GM18951 (cell line): ENCODE results near the gene NUMA1.

ENCODE experiments used
- POLR2A ChIP-seq: IDR thresholded peaks from 4 replicates; pipeline ENCODE4 v1.6.1; 2011; ENCODE audit warnings: mild to moderate bottlenecking; ENCODE audit not compliant: insufficient read length, insufficient read depth; ENCODE audit errors: extremely low read depth
- in situ Hi-C: fragments of 300-500 bp; cut with MboI; formaldehyde crosslinking; loops from one replicate; pipeline ENCODE4 v1.12.0; 2022; ENCODE audit warnings: low sequenced_read_pairs, mixed read lengths, inconsistent platforms; ENCODE audit not compliant: unreplicated experiment

Gene NUMA1

DNA sequence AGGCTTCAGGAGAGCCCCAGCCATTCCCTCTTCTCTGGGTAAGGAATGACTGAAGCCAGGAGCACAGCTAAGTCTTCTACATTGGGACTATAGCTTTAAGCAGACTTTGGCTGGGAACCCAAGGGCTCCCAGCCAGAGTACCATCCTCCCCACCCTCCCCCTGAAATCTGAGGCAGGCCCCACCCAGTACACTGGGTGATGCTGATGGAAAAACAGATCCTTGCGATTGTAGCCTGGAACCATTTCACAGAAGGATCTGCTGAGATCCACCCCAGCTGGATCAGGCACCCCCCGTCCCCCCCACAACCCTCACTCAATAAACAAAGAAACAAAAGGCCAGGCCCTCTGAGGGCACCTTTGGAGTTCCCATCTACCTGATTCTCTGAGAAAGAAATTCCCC lies 41.9 kb downstream of the NUMA1 start:
- in situ Hi-C loops: no loop called here
- no peak for TF ChIP-seq POLR2A

DNA sequence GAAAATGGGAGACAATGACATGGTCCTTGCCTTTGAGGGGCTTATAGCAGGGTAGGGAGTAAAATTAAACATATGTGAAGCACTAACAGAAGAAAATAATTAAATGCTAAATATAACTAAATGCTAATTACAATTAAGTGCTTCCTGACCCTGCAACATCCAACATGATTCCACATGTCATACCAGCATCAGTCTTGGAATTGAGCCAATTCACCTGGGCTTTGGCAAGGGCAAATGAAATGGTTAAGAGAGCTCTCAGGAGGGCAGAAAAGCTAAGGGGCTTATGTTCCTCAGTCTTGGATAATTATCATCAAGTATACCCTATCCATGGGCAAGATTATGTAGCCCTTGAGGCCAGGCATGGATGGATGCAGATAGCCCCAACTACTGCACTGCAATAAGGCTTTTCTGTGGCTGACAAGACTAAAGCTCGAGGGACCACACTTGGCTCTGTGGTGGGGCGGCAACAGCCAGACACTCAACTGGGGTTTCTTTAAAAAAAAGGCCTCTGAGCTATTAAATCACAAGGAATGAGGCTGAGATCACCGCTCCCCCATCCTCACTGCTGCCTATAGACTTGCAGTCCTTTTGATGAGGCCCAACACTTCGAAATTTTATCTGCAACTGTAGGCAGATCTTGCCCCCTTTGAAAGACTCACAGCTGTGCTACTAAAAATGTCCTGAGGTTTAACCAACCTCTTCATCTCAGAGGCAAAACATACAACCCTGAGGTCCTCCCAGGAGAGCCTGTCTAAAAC lies 42.6 kb downstream of the NUMA1 start:
- in situ Hi-C loops: no loop called here
- TF ChIP-seq POLR2A: no peak

DNA sequence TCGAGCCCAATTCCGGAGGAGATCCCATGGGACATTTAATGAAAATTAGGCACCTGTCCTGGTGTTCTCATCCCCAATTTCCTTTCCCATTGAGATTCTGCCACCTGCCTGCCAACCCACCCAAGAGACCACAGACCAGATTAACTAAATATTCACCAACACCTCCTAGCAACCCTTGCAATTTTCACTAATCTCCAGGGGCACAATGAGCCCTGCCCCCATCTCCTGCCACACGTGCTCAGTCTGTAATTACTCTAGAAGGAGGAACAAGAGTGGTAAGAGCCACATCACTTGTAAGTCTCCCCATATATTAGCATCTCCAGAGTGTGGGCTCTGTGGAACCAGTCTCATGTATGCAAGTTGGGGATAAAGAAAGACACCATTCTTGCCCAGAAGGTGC lies 43.7 kb downstream of the NUMA1 start:
- no peak for TF ChIP-seq POLR2A
- in situ Hi-C loops: no loop called here

DNA sequence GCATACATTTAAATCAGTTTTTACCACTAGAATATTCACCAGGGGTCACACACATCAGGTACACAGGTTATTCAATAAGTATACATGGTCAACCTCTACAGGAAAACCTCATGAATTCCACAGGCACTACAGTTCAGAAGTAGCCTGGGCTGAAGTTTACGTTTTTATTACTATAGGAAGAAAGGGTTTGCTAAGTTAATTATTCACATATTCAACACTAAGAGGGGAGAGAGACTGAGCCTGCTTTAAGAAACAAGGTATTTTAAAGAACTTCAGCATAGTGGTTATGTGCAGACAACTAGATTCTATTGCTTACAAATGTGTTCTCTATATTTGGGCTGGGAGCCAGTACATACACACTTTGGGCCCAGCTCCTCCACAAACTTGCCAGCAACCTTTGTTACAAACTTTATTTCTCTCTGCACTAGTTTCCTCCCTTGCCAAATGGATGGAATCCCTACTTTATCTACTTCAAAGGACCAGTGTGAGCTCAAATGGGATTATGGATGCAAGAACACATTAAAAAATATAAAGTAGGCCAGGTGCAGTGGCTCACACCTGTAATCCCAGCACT lies 49.8 kb downstream of the NUMA1 start:
- no peak for TF ChIP-seq POLR2A
- in situ Hi-C loops: no loop called here

DNA sequence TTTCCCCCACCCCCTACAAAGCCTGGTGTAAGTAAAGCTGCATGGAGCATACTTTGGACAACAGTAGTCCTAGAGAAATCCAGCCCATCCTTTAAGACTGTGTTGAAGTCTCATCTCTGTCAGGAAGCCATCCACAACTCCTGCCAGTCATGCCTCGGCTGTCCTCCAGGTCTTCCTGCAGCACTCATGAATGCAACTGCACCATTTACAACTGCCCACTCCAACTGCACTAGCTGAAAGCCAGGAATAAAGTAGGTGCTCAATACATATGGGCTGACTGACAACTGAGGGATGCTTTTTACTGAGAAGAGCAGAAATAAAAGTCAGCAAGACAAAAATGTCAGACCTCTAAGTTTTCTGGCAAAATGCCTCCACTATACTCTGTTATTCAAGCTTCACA lies 54.3 kb downstream of the NUMA1 start:
- TF ChIP-seq POLR2A: no peak
- in situ Hi-C loops: no loop called here

DNA sequence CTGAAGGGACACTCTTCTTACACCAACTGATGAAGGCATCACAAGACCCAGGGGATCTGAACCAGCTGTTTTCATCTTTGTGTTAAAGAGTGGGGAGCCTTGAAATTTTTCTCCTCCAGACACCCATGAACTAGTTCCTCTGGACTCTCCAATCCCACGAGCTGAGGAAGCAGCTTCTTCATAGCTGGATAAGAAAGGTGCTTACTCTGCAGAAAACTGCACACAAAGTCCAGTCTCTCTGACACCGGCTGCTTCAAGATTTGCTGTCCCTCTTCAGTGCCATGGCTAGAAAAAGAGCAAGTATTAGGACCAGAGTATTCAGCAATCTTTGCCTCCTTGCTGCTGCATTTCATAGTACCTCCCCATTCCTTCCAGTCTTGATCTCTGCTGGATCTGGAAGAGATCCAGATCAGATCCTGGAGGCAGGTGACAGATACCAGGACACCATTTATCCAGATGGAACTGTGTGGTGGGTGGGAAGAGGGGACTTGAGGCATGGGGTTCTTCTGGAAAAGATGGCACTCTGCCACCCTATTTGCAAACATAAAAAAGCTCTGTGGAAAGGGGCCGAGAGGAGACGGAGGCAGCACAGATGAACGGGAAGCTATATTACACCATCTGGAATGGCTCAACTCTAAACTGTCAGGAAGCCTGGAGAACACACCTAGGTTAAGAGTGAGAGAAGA lies 56.1 kb downstream of the NUMA1 start:
- in situ Hi-C loops: no loop called here
- no peak for TF ChIP-seq POLR2A

DNA sequence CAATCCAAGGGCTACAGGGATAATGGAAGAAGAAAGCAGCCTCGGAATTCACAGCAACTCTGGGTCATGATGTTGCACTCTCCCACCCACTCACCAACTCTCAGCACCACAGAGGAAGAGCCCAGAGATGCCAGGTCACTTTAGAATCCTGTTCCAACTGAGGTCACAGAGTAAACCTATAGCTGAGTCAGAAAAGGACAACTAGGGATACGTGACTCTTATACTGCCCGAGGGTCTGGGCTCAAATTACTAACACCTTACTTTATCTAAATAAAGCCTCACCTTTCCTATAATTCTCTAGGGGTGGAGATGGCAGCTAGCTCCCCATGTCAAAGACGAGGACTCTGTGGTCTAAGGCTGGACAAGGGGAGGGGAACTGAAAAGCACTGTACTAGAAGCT lies 57.0 kb downstream of the NUMA1 start:
- in situ Hi-C loops: no loop called here
- no peak for TF ChIP-seq POLR2A

DNA sequence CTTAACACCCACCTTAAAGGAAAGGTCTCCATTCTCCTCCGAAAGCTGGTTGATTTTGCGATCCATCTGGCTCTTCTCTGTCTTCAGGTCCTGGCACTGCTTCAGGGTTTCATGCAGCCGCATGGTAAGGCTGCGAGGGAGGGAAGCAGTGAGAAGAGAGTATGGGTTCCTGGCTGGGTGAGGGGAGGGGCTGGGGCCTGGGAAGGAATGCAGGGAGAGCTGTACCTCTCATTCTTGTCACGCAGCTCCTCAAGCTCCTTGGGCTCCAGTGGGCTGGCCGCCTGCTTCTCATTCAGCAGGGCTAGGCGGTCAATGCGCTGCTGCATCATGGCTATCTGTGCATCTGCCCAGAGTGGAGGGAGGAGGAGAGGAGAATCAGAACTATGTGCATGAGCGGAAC lies 62.2 kb downstream of the NUMA1 start:
- TF ChIP-seq POLR2A: no peak
- in situ Hi-C loops: no loop called here

DNA sequence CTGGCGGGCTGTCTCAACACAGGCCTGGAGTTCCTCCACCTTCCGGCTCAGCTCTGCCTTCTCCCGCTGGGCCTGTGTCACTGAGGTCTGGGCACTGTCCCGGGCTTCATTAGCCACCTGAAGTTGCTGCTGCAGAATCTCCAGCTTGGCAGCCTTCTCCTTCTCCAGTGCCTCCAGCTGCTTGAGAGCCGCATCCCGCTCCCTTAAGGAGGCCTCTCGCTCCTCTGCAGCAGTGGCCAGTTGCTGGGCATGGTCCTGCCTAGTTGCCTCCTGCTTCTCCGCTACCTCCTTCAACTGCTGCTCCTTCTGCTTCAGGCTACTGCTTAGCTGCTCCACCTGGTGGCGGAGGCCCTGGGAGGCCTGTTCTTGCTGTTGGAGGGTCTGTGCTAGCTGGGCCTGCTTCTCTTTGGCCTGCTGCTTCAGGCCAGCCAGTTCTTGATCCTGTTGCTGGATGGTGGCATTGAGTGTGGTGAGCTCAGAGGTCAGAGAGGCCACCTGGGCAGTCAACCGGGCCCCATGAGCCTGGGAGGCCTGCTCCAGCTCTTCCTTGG lies 64.8 kb downstream of the NUMA1 start:
- TF ChIP-seq POLR2A: no peak
- in situ Hi-C loops: no loop called here

DNA sequence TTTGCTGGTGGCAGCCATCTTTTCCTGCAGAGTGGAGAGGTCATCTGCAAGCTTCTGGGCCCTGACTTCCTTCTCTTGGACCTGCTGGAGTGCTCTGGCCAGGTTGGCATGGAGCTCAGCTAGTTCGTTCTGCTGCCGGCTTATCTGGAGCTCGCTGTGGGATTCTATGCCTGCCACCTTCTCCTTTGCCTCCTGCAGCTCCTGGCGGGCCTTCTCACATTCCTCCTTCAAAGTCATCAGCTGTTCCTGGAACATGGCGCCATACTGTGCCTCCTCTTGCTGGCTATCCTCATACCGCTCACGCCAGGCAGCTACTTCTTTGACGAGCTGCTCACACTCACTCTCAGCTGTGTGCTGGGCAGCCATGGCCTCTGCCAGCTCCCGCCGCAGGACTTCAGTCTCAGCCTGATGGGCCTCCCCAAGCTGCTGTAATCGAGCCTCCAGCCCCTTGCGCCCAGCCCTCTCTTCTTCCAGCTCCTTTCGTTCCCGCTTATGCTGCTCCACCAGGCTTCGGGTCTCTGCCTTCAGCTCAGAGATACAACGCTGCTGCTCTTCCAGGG lies 65.5 kb downstream of the NUMA1 start:
- TF ChIP-seq POLR2A: no peak
- in situ Hi-C loops: no loop called here

DNA sequence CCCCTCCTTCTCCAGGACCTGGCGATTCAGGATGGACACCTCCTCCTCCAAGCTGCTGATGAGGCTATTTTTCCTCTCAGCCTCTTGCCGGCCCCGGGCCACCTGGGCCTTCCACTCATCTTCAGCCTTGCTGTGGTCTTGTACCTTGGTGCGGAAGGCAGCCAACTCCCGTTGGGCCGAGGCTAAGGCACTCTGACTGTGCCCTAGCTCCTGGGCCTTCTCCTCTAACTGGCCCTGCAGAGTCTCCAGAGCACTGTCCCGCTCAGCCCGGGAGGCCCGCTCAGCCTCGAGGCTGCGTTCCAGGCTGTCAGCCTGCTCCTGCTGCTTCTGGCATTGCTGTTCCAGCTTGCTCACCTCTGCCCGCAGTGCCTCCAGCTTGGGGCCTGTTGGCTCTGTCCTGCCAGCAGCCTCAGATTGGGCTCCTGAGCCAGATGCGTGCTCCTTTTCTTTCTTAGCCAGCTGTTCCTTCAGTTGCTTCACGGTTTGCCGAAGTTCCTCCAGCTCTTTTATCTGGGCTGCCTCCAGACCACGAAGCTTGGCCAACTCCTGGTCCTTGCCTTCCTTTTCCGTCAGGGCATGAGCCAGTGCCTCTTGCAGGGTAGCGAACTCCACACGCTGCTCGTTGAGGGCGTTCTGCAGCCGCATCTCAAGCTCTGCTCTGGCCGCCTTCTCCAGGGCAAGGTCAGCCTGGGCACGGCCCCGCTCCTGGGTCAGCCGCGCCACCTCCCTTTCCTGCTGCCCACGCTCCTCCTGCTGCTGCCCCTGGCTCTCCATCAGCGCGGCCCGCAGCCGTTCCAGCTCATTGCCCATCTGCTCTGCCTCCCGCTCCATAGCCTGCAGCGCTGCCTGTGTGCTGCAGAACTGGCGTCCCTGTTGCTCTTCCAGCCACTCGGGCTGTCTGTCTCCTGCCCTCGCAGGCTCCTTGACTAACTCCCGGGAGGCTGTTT lies 66.3 kb downstream of the NUMA1 start:
- in situ Hi-C loops: no loop called here
- TF ChIP-seq POLR2A: no peak

DNA sequence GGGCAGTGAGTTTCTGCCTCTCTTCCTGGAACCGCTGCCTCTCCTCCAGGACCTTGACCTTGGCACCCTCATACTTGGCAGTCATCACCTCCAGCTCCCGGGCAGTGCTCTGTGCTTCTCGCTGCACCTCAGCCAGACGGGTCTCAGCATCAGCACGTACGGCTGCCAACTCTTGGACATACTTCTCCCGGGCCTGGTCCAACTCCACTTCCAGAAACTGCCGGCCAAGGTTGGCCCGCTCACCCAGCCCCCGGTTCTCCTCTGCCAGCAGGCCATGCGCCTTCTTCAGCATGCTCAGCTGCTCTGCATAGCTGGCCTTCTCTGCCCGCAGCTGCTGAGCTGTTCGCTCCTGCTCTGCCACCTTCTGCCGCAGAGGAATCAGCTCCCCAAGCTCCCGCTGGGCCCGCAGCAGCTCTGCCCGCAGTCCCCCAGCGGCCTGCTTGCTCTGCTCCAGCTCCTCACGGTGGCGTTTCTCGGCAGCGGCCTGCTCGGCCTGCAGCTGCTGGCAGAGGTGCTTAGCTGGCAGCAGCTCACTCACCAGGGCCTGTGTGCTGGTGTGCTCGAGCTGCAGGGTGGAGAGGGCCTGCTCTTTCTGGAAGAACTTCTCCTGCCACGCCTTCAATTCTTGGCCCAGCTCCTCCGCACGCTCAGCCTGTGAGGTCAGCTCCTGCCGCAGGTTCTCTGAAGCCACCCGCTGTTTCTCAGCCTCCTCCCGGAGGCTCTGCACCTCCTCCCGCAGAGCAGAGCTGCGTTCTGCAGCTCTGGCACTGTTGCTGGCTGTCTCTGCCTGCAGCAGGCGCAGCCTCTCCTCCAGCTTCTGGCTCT lies 67.2 kb downstream of the NUMA1 start:
- TF ChIP-seq POLR2A: no peak
- in situ Hi-C loops: no loop called here
